CMK (cell line): ENCODE measurements around the gene OSBP2.
A peak's percentile ranks its signal among the peaks of the same experiment; 100 is the strongest.

Experiments
- DNase-seq: peaks from one replicate; pipeline ENCODE4 v3.0.0-alpha.2; 2010; ENCODE audit warnings: low read depth

OSBP2 gene, protein sequence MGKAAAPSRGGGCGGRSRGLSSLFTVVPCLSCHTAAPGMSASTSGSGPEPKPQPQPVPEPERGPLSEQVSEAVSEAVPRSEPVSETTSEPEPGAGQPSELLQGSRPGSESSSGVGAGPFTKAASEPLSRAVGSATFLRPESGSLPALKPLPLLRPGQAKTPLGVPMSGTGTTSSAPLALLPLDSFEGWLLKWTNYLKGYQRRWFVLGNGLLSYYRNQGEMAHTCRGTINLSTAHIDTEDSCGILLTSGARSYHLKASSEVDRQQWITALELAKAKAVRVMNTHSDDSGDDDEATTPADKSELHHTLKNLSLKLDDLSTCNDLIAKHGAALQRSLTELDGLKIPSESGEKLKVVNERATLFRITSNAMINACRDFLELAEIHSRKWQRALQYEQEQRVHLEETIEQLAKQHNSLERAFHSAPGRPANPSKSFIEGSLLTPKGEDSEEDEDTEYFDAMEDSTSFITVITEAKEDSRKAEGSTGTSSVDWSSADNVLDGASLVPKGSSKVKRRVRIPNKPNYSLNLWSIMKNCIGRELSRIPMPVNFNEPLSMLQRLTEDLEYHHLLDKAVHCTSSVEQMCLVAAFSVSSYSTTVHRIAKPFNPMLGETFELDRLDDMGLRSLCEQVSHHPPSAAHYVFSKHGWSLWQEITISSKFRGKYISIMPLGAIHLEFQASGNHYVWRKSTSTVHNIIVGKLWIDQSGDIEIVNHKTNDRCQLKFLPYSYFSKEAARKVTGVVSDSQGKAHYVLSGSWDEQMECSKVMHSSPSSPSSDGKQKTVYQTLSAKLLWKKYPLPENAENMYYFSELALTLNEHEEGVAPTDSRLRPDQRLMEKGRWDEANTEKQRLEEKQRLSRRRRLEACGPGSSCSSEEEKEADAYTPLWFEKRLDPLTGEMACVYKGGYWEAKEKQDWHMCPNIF

DNA sequence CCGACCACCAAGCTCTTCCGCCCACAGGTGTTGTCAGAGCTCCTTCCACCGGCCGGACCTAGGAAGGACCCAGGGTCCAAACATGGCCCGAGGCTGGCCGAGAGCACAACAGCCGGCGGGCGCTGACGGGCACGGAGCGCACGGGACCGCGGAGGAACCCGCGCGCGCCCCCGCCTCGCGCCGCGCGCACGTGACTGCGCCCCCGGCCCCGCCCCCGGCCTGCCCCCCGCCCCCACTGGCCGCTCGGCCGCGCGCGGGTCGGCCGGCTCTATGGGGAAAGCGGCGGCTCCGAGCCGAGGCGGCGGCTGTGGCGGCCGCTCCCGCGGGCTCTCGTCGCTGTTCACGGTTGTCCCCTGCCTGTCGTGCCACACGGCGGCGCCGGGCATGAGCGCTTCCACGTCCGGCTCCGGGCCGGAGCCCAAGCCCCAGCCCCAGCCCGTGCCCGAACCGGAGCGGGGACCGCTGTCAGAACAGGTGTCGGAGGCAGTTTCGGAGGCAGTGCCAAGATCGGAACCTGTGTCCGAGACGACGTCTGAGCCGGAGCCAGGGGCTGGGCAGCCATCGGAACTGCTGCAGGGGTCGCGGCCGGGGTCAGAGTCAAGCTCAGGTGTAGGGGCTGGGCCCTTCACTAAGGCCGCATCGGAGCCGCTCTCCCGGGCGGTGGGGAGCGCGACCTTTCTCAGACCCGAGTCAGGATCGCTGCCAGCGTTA is at the start of gene OSBP2:
TSS of gene OSBP2 (plus strand) at position 235 of the 711 bp plus-strand sequence. CDS start at position 271, 36 bp downstream.
- no peak for DNase-seq

DNA sequence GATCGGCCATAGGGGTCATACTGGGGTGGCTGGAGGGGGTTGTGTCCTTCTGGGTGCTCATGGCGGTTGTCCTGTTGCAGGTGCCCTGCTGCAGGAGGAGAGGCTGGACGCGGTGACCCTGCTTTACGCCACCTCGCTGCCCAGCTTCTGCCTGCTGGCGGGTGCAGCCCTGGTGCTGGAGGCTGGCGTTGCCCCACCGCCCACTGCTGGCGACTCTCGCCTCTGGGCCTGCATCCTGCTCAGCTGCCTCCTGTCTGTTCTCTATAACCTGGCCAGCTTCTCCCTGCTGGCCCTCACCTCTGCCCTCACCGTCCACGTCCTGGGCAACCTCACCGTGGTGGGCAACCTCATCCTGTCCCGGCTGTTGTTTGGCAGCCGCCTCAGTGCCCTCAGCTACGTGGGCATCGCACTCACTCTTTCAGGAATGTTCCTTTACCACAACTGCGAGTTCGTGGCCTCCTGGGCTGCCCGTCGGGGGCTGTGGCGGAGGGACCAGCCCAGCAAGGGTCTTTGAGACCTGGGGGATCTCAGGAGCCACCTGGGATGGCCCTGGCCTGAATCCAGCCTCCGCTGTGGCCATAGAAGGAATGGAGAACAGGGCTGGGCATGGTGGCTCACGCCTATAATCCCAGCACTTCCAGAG is 48.0 kb upstream of the OSBP2 start:
- DNase-seq: no peak

DNA sequence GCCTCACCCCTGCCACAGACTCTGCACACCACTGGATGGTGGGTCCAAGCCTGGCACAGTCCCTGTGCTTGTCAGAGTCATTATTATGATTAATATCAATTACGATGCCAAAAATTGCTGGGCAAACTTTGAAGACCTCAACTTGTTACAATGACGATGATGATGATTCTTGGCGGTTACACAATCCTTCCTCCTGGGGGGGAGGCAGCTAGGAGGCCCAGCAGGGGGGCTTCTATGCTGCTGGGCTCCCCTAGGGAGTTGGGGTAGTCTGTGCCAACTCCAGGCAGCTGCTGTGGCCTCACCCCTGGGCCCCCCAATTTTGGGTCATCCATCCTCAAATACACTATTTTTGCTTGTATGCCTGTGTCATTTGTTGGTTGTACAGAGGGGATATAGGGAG is 47.1 kb upstream of the OSBP2 start:
- no peak for DNase-seq

DNA sequence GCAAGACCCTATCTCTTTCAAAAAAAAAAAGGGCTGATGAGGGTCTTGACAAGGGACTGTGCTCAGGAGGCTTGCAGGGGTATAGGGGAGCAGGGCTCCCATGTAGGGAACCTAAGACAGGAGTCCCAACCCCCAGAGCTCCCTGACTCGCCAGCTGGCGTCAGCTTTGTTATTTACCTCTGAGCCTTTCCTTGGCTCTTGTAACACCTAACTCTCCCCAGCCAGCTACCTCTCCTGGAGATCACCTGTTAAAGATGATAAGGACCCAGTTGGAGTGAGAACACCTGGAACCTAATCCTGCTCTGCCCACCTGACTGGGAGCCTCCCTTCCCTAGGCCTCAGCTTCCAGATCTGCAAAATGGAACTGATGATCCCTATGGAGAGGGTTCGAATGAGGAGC is 45.8 kb upstream of the OSBP2 start:
- no peak for DNase-seq

GRCh38 chr22:30649430-30650007 is 45.2 kb upstream of the OSBP2 start:
- DNase-seq: no peak

DNA sequence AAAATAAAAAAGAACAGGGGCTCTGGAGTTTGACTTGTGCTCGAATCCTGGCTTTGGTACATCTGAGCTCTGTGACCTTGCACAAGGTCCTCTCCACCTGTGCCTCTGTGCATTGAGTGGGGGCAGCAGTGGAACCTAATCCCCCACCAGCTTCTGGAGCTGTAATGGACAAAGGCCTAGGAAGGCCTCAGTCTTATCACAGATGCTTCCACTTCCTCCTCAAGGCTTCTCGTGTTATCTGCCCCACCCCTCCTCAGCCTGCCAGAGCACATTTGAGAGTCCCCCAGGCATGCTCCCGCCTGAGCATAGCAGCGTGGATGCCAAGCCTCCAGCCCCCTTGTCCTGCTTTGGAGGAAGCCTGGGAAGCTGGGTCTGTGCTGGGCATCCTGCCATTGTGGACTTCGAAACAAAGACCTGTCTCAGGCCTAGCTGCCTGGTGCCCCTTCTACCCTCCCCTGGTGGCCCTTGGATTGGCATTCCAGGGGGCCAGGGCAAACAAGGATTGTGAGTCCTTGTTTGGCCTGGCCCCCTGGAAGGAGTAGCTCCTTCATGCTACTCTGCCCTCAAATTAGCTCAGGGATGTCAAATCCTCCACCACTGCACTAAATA is 44.1 kb upstream of the OSBP2 start:
- DNase-seq: no peak

- no peak for DNase-seq
Measured at GRCh38 chr22:30652852-30653251, 41.8 kb upstream of the OSBP2 start.

DNA sequence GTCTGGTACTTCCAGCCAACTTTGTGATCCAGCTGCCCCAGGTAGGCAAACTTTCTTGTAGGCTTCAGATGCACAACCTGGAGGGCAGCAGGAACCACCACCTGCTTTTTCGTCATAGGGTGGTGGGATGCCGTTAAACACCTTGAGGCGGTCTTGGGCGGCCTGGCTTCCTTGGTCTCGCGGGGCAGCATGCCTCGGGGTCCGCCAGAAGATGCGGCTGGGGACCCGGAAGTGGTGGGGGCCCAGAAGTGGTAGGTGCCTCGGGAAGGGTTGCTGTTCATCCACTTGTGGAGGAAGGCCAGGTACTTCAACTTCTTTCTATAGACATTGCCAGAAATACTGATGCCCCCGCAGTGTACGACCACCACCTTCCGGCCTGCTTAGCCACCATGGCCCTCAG is 40.3 kb upstream of the OSBP2 start:
- no peak for DNase-seq

DNA sequence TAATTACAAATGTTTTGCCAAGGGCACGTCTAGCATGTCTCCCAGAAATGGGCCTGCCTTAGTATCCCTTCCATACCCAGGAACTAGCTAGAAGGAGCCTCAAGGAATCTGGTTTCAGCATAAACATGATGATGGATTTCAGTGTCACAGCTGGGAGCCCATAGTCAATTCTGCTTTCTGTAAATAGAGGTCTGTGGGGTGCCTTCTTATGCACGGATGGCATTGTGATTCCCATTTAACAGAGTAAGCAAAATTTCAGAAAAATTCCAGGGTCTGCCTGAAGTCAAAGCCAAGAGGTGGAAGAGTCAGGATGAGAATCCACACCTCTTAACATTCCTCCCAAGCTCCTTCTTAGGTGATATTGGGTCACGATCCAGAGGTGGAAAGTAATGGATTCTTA is 39.1 kb upstream of the OSBP2 start:
- no peak for DNase-seq

DNA sequence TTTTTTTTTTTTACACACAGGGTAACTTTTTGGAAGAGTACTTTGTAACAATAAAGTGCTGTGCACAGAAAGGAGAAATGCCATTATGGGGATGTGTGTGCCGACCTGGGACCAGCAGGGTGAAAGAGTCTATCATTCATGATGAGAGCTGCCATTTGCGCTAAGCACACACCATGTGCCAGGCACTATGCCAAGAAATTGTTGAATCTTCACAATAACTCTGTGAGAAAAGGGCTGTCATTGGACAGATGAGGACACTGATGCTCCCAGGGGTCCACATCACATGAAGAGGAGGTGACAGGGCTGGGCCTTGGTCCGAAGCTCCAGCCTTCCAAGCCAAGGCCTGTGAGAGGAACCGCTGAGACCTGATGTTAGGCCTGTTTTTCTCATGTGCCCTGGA is 32.6 kb upstream of the OSBP2 start:
- DNase-seq: no peak

DNA sequence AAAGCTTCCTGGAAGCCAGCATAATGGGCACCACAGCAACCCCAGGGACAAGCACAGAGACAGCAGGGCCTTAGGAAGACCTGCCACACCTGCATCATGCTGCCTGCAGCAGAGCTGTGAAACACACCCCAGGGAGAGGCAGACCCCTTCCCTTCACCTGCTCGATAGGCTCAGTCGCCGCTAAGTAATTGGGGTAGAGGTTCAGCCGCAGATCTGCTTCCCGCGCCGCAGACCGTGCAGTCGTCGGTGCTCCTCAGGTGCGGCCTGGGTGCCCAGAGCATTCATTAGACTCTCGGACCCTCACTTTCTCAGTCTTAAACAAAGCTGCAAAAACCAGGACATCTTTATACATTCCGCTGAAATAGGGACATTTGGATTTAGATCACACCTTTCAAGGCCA is 29.9 kb upstream of the OSBP2 start:
- DNase-seq: no peak

GRCh38 chr22:30665266-30665665 is 29.4 kb upstream of the OSBP2 start:
- DNase-seq: no peak

DNA sequence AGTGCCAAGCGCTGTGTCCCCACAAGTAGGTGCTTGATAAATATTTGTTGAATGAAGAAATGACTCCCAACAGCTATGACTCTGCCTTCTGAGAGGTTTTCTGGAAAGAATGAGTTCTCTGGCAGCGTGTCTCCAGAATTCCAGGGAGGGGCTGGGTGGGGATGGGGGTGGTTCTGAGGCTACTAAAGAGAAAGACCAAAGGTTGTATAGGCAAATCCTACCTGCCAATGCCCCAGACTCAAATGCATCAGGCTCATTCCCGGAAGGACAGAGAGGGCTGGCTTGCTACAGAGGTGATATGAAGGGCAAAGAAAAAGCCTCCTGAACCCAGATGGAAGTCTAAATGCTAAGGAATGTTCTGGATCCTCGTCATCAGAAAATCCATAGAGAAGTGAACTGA is 28.9 kb upstream of the OSBP2 start:
- no peak for DNase-seq

- no peak for DNase-seq
Measured at GRCh38 chr22:30667107-30667493, 27.6 kb upstream of the OSBP2 start.

DNA sequence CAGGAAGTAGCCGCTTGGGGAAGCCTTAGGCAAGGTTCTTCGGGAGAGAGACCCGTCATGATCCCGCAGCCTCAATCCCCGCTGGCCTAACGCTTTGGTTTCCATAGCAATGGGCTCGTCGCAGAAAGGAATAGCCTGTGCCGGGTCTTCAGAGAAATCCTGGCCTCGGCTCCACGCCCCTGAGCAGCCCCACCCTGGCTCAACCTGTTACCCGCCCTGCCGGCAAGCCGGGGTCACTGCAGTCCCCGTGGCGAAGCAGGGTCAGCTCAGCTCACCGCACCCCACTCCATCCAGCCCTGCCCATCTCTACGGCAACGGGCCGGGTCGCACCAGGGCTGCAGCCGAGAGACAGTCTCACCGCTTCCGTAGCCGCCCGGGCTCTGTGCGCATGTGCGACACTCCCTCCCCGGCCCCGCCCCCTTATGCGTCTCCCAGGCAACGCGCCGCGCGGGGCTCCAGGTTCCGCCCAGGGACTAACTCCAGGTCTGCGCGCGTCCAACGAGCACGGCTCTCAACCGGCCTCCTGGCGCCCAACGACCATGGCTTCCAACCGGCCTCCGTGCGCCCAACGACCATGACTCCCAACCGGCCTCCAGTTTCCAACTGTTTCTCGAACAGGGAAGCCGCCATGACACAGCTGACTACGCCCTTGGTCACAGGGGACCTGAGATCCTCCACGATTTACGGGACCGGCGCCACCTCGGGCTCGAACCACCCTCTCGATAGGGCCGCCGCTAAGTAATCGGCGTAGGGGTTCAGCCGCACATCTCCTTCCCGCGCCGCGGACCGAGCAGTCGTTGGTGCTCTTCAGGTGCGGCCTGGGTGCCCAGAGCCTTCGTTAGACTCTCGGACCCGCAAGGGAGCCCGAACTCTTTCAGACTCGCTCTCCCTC is 26.9 kb upstream of the OSBP2 start, which contains the start of gene DUSP18:
TSS of gene DUSP18 (minus strand) at position 382 of the 892 bp plus-strand sequence. CDS start 3,872 bp downstream, outside the sequence.
- DNase-seq: peak; percentile 82

DNA sequence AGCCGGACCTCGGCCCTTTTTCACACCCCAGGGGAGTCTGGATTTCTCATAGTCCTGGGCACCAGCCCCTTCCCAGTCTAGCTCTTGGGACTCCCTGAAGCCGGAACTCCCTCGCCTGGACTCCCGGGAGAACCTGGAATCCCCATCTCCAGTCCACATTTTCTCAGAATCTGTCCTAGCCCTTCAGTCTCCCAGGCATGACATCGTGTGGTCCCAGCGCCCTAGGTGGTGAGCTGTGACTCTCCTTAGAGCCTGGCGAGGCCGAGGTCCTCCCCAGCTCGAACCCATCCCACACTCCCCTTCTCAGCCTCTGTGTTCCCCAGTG is 26.3 kb upstream of the OSBP2 start:
- no peak for DNase-seq

- DNase-seq: no peak
Measured at GRCh38 chr22:30671071-30671470, 23.6 kb upstream of the OSBP2 start.

- no peak for DNase-seq
Measured at GRCh38 chr22:30673136-30673535, 21.5 kb upstream of the OSBP2 start.

DNA sequence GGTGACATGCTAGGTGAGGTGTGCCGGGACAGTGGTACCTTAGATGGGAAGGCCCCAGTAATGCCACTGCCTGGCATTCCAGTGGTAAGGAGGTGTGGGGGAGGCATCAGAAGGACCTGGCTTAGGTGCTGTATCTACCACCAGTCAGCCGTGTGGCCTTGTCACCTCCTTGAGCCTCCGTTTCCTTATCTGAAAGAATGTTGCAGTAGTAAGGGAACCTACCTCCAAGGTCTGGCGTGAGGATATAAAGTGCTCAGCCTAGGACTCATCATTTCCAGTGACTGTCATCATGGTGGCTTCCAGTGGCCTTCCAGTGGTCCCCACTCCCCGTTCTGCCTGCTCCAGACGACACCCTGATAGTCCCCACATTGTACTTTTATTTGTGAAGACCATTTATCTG is 20.2 kb upstream of the OSBP2 start:
- DNase-seq: no peak

GRCh38 chr22:30675436-30675835 is 19.2 kb upstream of the OSBP2 start:
- no peak for DNase-seq
